Mesendoderm (in vitro differentiated cells): Measurements from ENCODE around the gene CHRDL2.
A peak's percentile ranks its signal among the peaks of the same experiment; 100 is the strongest.

Source experiments
- DNase-seq: peaks from one replicate; pipeline ENCODE4 v3.0.0; 2013
- H2AK5ac ChIP-seq: 2 replicates; pipeline ENCODE4 v1.6.1; 2013; ENCODE audit warnings: low read length, inconsistent platforms
- H2BK120ac ChIP-seq: 2 replicates; pipeline ENCODE4 v1.6.1; 2013; ENCODE audit warnings: low read depth, mild to moderate bottlenecking, low read length, moderate library complexity, mixed read lengths
- H2BK15ac ChIP-seq: replicated peaks from 2 replicates; pipeline ENCODE4 v1.6.1; 2013; ENCODE audit warnings: low read depth, mild to moderate bottlenecking, moderate library complexity
- H2BK5ac ChIP-seq: 2 replicates; pipeline ENCODE4 v1.6.1; 2013; ENCODE audit warnings: low read length, inconsistent platforms
- H3K18ac ChIP-seq: 2 replicates; pipeline ENCODE4 v1.6.1; 2013; ENCODE audit warnings: mild to moderate bottlenecking, low read length, mixed read lengths
- H3K23ac ChIP-seq: one replicate; pipeline ENCODE4 v1.6.1; 2013; ENCODE audit warnings: low read length
- H3K27ac ChIP-seq: 2 replicates; pipeline ENCODE4 v1.5.1; 2013; ENCODE audit warnings: low read depth, mild to moderate bottlenecking, inconsistent platforms, low read length, moderate library complexity
- H3K27me3 ChIP-seq: 2 replicates; pipeline ENCODE4 v1.6.1; 2013; ENCODE audit warnings: low read length, control low read depth, mild to moderate bottlenecking, inconsistent platforms; ENCODE audit not compliant: insufficient read depth, poor library complexity
- H3K36me3 ChIP-seq: 2 replicates; pipeline ENCODE4 v1.6.1; 2013; ENCODE audit warnings: low read length, inconsistent platforms; ENCODE audit not compliant: control insufficient read depth, insufficient read depth
- H3K4ac ChIP-seq: one replicate; pipeline ENCODE4 v1.6.1; 2013; ENCODE audit warnings: low read depth, mild to moderate bottlenecking, low read length, moderate library complexity
- H3K4me1 ChIP-seq: 2 replicates; pipeline ENCODE4 v1.6.1; 2013; ENCODE audit warnings: low read depth, low read length, inconsistent platforms; ENCODE audit not compliant: control insufficient read depth
- H3K4me2 ChIP-seq: 2 replicates; pipeline ENCODE4 v1.6.1; 2013; ENCODE audit warnings: low read length
- H3K4me3 ChIP-seq: 2 replicates; pipeline ENCODE4 v1.5.1; 2013; ENCODE audit warnings: mild to moderate bottlenecking, low read length
- H3K56ac ChIP-seq: one replicate; pipeline ENCODE4 v1.6.1; 2013; ENCODE audit warnings: low read length
- H3K79me1 ChIP-seq: 2 replicates; pipeline ENCODE4 v1.6.1; 2013; ENCODE audit warnings: low read length, inconsistent platforms
- H3K79me2 ChIP-seq: 2 replicates; pipeline ENCODE4 v1.6.1; 2013; ENCODE audit warnings: mild to moderate bottlenecking, low read length; ENCODE audit not compliant: control insufficient read depth, insufficient read depth
- H3K9ac ChIP-seq: 2 replicates; pipeline ENCODE4 v1.6.1; 2013; ENCODE audit warnings: low read length, inconsistent platforms
- H4K5ac ChIP-seq: one replicate; pipeline ENCODE4 v1.6.1; 2013; ENCODE audit warnings: low read length
- H4K8ac ChIP-seq: one replicate; pipeline ENCODE4 v1.6.1; 2013; ENCODE audit warnings: low read depth, mild to moderate bottlenecking, control low read depth, low read length, moderate library complexity
- WGBS: extraction: QIAGEN DNeasy Blood & Tissue Kit; methylation state at CpG from one replicate; pipeline ENCODE4 v1.1.7; 2013; ENCODE audit warnings: low lambda C conversion rate, missing lambda C conversion rate; ENCODE audit not compliant: insufficient coverage; ENCODE audit errors: extremely low coverage; 5-methylcytosine and 5-hydroxymethylcytosine counted together

The CHRDL2 gene

GRCh38 chr11:74746868-74747267 is 15.6 kb upstream of the CHRDL2 start:
- H3K4ac ChIP-seq: no peak overlapping the region
- H3K4me2 ChIP-seq: no peak overlapping the region
- peaks cover 15% of the 10 kb centered on the region for H3K79me2 ChIP-seq
- no peak overlapping the region for H3K18ac ChIP-seq
- H3K27ac ChIP-seq: no peak overlapping the region
- WGBS: no CpG with 5 or more reads among the region's 3 CpGs
- no peak overlapping the region for H4K8ac ChIP-seq
- no peak overlapping the region for H3K56ac ChIP-seq
- H2AK5ac ChIP-seq: no peak overlapping the region
- H3K23ac ChIP-seq: no peak overlapping the region
- peak; percentile 21 for DNase-seq
- H2BK120ac ChIP-seq: no peak overlapping the region
- H3K9ac ChIP-seq: no peak overlapping the region
- no peak overlapping the region for H3K4me3 ChIP-seq
- no peak overlapping the region for H4K5ac ChIP-seq
- peaks cover 11% of the 10 kb centered on the region for H3K79me1 ChIP-seq
- no peaks in the 10 kb centered on the region for H3K27me3 ChIP-seq
- no peak overlapping the region for H2BK15ac ChIP-seq
- no peaks in the 10 kb centered on the region for H3K36me3 ChIP-seq
- peaks cover 9% of the 10 kb centered on the region for H3K4me1 ChIP-seq
- H2BK5ac ChIP-seq: no peak overlapping the region

- Histone ChIP-seq H3K4ac (no peak overlapping the region), H3K36me3 (no peaks in the 10 kb centered on the region), H3K9ac (no peak overlapping the region), H3K27me3 (no peaks in the 10 kb centered on the region), H3K27ac (no peak overlapping the region), H4K8ac (no peak overlapping the region), H2BK120ac (no peak overlapping the region), H4K5ac (no peak overlapping the region), H3K23ac (no peak overlapping the region), H2AK5ac (no peak overlapping the region), H2BK15ac (no peak overlapping the region), H2BK5ac (no peak overlapping the region), H3K4me2 (no peak overlapping the region), H3K4me1 (peaks cover 2% of the 10 kb centered on the region), H3K79me2 (no peaks in the 10 kb centered on the region), H3K56ac (no peak overlapping the region), H3K18ac (no peak overlapping the region), H3K79me1 (no peaks in the 10 kb centered on the region), H3K4me3 (no peak overlapping the region)
- WGBS: no CpG with 5 or more reads among the region's 4 CpGs
- DNase-seq: no peak
Observed at GRCh38 chr11:74744277-74744676, 13.1 kb upstream of the CHRDL2 start.

GRCh38 chr11:74743640-74744039 is 12.4 kb upstream of the CHRDL2 start:
- Histone ChIP-seq H2AK5ac (no peak overlapping the region), H3K27me3 (no peaks in the 10 kb centered on the region), H3K27ac (no peak overlapping the region), H3K79me1 (no peaks in the 10 kb centered on the region), H4K5ac (no peak overlapping the region), H2BK5ac (no peak overlapping the region), H3K4me1 (peaks cover 2% of the 10 kb centered on the region), H3K4me3 (no peak overlapping the region), H3K36me3 (no peaks in the 10 kb centered on the region), H4K8ac (no peak overlapping the region), H3K4me2 (no peak overlapping the region), H3K56ac (no peak overlapping the region), H2BK120ac (no peak overlapping the region), H3K79me2 (no peaks in the 10 kb centered on the region), H3K18ac (no peak overlapping the region), H3K23ac (no peak overlapping the region), H2BK15ac (no peak overlapping the region), H3K4ac (no peak overlapping the region), H3K9ac (no peak overlapping the region)
- DNase-seq: no peak

- H3K23ac ChIP-seq: no peak overlapping the region
- no peaks in the 10 kb centered on the region for H3K79me1 ChIP-seq
- no peak overlapping the region for H3K4ac ChIP-seq
- no peak overlapping the region for H2BK120ac ChIP-seq
- H3K4me3 ChIP-seq: no peak overlapping the region
- H2AK5ac ChIP-seq: no peak overlapping the region
- H3K27me3 ChIP-seq: no peaks in the 10 kb centered on the region
- no peak overlapping the region for H3K18ac ChIP-seq
- DNase-seq: no peak
- H4K8ac ChIP-seq: no peak overlapping the region
- no peak overlapping the region for H3K27ac ChIP-seq
- no peaks in the 10 kb centered on the region for H3K79me2 ChIP-seq
- no peak overlapping the region for H2BK5ac ChIP-seq
- H3K36me3 ChIP-seq: no peaks in the 10 kb centered on the region
- no peak overlapping the region for H3K56ac ChIP-seq
- no peak overlapping the region for H4K5ac ChIP-seq
- no peaks in the 10 kb centered on the region for H3K4me1 ChIP-seq
- WGBS: no CpG with 5 or more reads among the region's 4 CpGs
- H2BK15ac ChIP-seq: no peak overlapping the region
- no peak overlapping the region for H3K9ac ChIP-seq
- no peak overlapping the region for H3K4me2 ChIP-seq
Observed at GRCh38 chr11:74742070-74742469, 10.8 kb upstream of the CHRDL2 start.

GRCh38 chr11:74739546-74740270 is 8.5 kb upstream of the CHRDL2 start:
- Histone ChIP-seq H3K9ac (no peak overlapping the region), H4K5ac (no peak overlapping the region), H3K4me3 (no peak overlapping the region), H3K27ac (no peak overlapping the region), H2BK5ac (no peak overlapping the region), H3K36me3 (no peaks in the 10 kb centered on the region), H3K56ac (no peak overlapping the region), H3K18ac (no peak overlapping the region), H2BK120ac (no peak overlapping the region), H4K8ac (no peak overlapping the region), H2BK15ac (no peak overlapping the region), H3K27me3 (no peaks in the 10 kb centered on the region), H3K4me2 (no peak overlapping the region), H3K79me2 (no peaks in the 10 kb centered on the region), H3K4me1 (no peaks in the 10 kb centered on the region), H2AK5ac (no peak overlapping the region), H3K4ac (no peak overlapping the region), H3K79me1 (no peaks in the 10 kb centered on the region), H3K23ac (no peak overlapping the region)
- peak; percentile 86 for DNase-seq
- WGBS: no CpG with 5 or more reads among the region's 8 CpGs

- Histone ChIP-seq H4K8ac (no peak overlapping the region), H3K27ac (no peak overlapping the region), H3K4me1 (no peaks in the 10 kb centered on the region), H3K4me3 (no peak overlapping the region), H3K36me3 (no peaks in the 10 kb centered on the region), H3K79me1 (no peaks in the 10 kb centered on the region), H3K56ac (no peak overlapping the region), H2AK5ac (no peak overlapping the region), H3K4me2 (no peak overlapping the region), H3K9ac (no peak overlapping the region), H2BK5ac (no peak overlapping the region), H2BK15ac (no peak overlapping the region), H2BK120ac (no peak overlapping the region), H3K79me2 (no peaks in the 10 kb centered on the region), H3K4ac (no peak overlapping the region), H3K18ac (no peak overlapping the region), H4K5ac (no peak overlapping the region), H3K27me3 (peaks cover 17% of the 10 kb centered on the region), H3K23ac (no peak overlapping the region)
- no peak for DNase-seq
- WGBS: no CpG with 5 or more reads among the region's 2 CpGs
Observed at GRCh38 chr11:74736031-74736430, 4.8 kb upstream of the CHRDL2 start.
